Endodermal cell (in vitro differentiated cells): ENCODE measurements around the gene FAM228B. TPM values are rescaled to one million over a fixed set of nuclear protein-coding genes. Genes with fewer than 3 reads are reported as not detected.

Experiments
- DNase-seq: peaks from one replicate; pipeline ENCODE4 v3.0.0-alpha.2; 2017
- H3K27ac ChIP-seq: 2 replicates; pipeline ENCODE4 v1.5.1; 2013; ENCODE audit warnings: mild to moderate bottlenecking, low read depth, low read length, moderate library complexity
- H3K27me3 ChIP-seq: 2 replicates; pipeline ENCODE4 v1.6.1; 2013; ENCODE audit warnings: mild to moderate bottlenecking, low read length, moderate library complexity; ENCODE audit not compliant: insufficient read depth, control insufficient read depth, poor library complexity, severe bottlenecking
- H3K36me3 ChIP-seq: 2 replicates; pipeline ENCODE4 v1.7.0; 2013; ENCODE audit warnings: mild to moderate bottlenecking, low read length, moderate library complexity; ENCODE audit not compliant: control insufficient read depth, insufficient read depth
- H3K4me1 ChIP-seq: one replicate; pipeline ENCODE4 v1.7.0; 2013; ENCODE audit warnings: low read length; ENCODE audit not compliant: control insufficient read depth, insufficient read depth
- H3K4me3 ChIP-seq: 2 replicates; pipeline ENCODE4 v1.5.1; 2013; ENCODE audit warnings: mild to moderate bottlenecking, low read length, moderate library complexity
- H3K9ac ChIP-seq: 2 replicates; pipeline ENCODE4 v1.6.1; 2013; ENCODE audit warnings: mild to moderate bottlenecking, low read length, moderate library complexity; ENCODE audit not compliant: poor library complexity, severe bottlenecking; ENCODE audit errors: extremely low read depth
- H3K9me3 ChIP-seq: 2 replicates; pipeline ENCODE4 v1.6.1; 2013; ENCODE audit warnings: mild to moderate bottlenecking, low read length, moderate library complexity; ENCODE audit not compliant: control insufficient read depth
- H3K27ac Mint-ChIP-seq: 2 replicates; pipeline ENCODE4 v1.8.0; 2020; ENCODE audit warnings: mixed read lengths
- H3K27me3 Mint-ChIP-seq: 2 replicates; pipeline ENCODE4 v1.8.0; 2021; ENCODE audit warnings: mild to moderate bottlenecking, mixed read lengths; ENCODE audit not compliant: insufficient read depth
- H3K36me3 Mint-ChIP-seq: 2 replicates; pipeline ENCODE4 v1.8.0; 2020; ENCODE audit warnings: low read depth, mixed read lengths
- H3K4me1 Mint-ChIP-seq: 2 replicates; pipeline ENCODE4 v1.8.0; 2020; ENCODE audit warnings: mixed read lengths
- H3K4me3 Mint-ChIP-seq: 2 replicates; pipeline ENCODE4 v1.8.0; 2020; ENCODE audit warnings: mild to moderate bottlenecking, moderate library complexity, mixed read lengths
- H3K9me3 Mint-ChIP-seq: 2 replicates; pipeline ENCODE4 v1.8.0; 2020; ENCODE audit warnings: mild to moderate bottlenecking, mixed read lengths
- CTCF ChIP-seq: fragments of 200-600 bp; sonication (generic); conservative IDR thresholded peaks from 2 replicates; pipeline ENCODE4 v1.5.0; 2021; ENCODE audit warnings: antibody characterized with exemption, mild to moderate bottlenecking
- WGBS, 2 experiments: methylation state at CpG; one replicate each; pipeline versions ENCODE4 v1.1.5 to v1.1.7; 2013; ENCODE audit warnings: missing lambda C conversion rate in 2 of 2, mixed read lengths in 1 of 2; ENCODE audit not compliant: insufficient coverage in 1 of 2, insufficient read length in 1 of 2; 5-methylcytosine and 5-hydroxymethylcytosine counted together
- long read RNA-seq, 4 experiments: library from polyadenylated mRNA in 2 of 4; library from RNA in 1 of 4; library from capped mRNA in 1 of 4; stranded (forward) in 3 of 4; unstranded in 1 of 4; transcript quantifications; one replicate each; pipeline ENCODE4 v2.0.0, GENCODE V29; 2020 to 2021; ENCODE audit warnings: inconsistent platforms in 1 of 4
- polyA plus RNA-seq, 2 experiments: library from polyadenylated mRNA; stranded (reverse); fragments of 50-300 nt; gene quantifications; one replicate each; pipeline ENCODE4 v1.2.3, GENCODE V29; 2013
- total RNA-seq, 2 donors: library from RNA; stranded (reverse); fragmentation: NEBNext Ultra II Directional in 1 of 2; extraction: Animal tissue kit (Norgen Biotek cat#: 25700) in 1 of 2; gene quantifications; 2 replicates in 1 of 2; 3 replicates in 1 of 2; pipeline ENCODE4 v1.2.1, GENCODE V29; 2021

FAM228B gene
- 10 to 100 TPM; 13.2 to 14.6 TPM for total RNA-seq
- polyA plus RNA-seq (2013, experiment 1 of 2), result 12.7 TPM
- 13.3 TPM for polyA plus RNA-seq (2013, experiment 2 of 2)
- long read RNA-seq, experiment 1, partial matches to known transcripts, result 1 of 3 reads
- long read RNA-seq, experiment 1, other reads (novel, unspliced or antisense), result 2 of 3 reads
- long read RNA-seq, experiment 2, partial matches to known transcripts, result 2 of 19 reads
- long read RNA-seq, experiment 2, other reads (novel, unspliced or antisense), result 17 of 19 reads
- long read RNA-seq, experiment 3, partial matches to known transcripts, result 0 of 10 reads
- long read RNA-seq, experiment 3, other reads (novel, unspliced or antisense), result 8 of 10 reads
- long read RNA-seq, experiment 4, partial matches to known transcripts, result 1 of 13 reads
- long read RNA-seq, experiment 4, other reads (novel, unspliced or antisense), result 12 of 13 reads

GRCh38 chr2:24123195-24123921 lies at the start of gene FAM228B, which contains the start of gene PFN4:
TSS of gene FAM228B (plus strand) at chr2:24123469. CDS start at chr2:24124362, 893 bp downstream.
TSS of gene PFN4 (minus strand) at chr2:24123334. CDS start at chr2:24122535, 799 bp downstream.
- WGBS, 2 experiments, result 0 to 2% methylated on average over 13 to 103 of the region's 103 CpGs
- Histone ChIP-seq H3K9ac (peak within 1 kb of the TSS; percentile 61), H3K4me3 (peak within 1 kb of the TSS; percentile 85), H3K4me1 (no peaks in the 10 kb centered on the region), H3K27ac (peak within 1 kb of the TSS; percentile 47), H3K9me3 (no peaks in the 10 kb centered on the region), H3K27me3 (no peaks in the 10 kb centered on the region), H3K36me3 (no peaks in the 10 kb centered on the region)
- peak within 1 kb of the TSS; percentile 67 for H3K4me3 Mint-ChIP-seq
- peaks cover 7% of the 10 kb centered on the region for H3K36me3 Mint-ChIP-seq
- peak; percentile 92 for DNase-seq
- H3K27me3 Mint-ChIP-seq, result no peaks in the 10 kb centered on the region
- H3K4me1 Mint-ChIP-seq, result peaks cover 7% of the 10 kb centered on the region
- peak within 1 kb of the TSS; percentile 86 for H3K27ac Mint-ChIP-seq
- TF ChIP-seq CTCF, result no peak
- no peaks in the 10 kb centered on the region for H3K9me3 Mint-ChIP-seq

GRCh38 chr2:24073816-24074215 lies 49.5 kb upstream of the FAM228B start:
- no peak for DNase-seq
- Mint-ChIP-seq H3K36me3 (peaks cover 19% of the 10 kb centered on the region), H3K27ac (no peak overlapping the region), H3K27me3 (no peaks in the 10 kb centered on the region), H3K9me3 (no peaks in the 10 kb centered on the region), H3K4me1 (peaks cover 14% of the 10 kb centered on the region), H3K4me3 (no peak overlapping the region)
- Histone ChIP-seq H3K4me3 (no peak overlapping the region), H3K27me3 (no peaks in the 10 kb centered on the region), H3K9me3 (no peaks in the 10 kb centered on the region), H3K27ac (no peak overlapping the region), H3K4me1 (no peaks in the 10 kb centered on the region), H3K9ac (no peak overlapping the region), H3K36me3 (peaks cover 38% of the 10 kb centered on the region)
- no peak for TF ChIP-seq CTCF
- WGBS, 2 experiments, result 93 to 98% methylated on average over 2 to 5 of the region's 6 CpGs

GRCh38 chr2:24075259-24075658 lies 48.0 kb upstream of the FAM228B start:
- peak overlapping the region; percentile 97 for H3K27ac Mint-ChIP-seq
- 70 to 76% methylated on average over 2 to 5 of the region's 5 CpGs for WGBS, 2 experiments
- H3K36me3 Mint-ChIP-seq, result peaks cover 20% of the 10 kb centered on the region
- DNase-seq, result no peak
- no peaks in the 10 kb centered on the region for H3K9me3 Mint-ChIP-seq
- Histone ChIP-seq H3K9me3 (no peaks in the 10 kb centered on the region), H3K27me3 (no peaks in the 10 kb centered on the region), H3K4me3 (peak overlapping the region; percentile 92), H3K9ac (peak overlapping the region; percentile 56), H3K4me1 (no peaks in the 10 kb centered on the region), H3K36me3 (peaks cover 32% of the 10 kb centered on the region), H3K27ac (no peak overlapping the region)
- H3K4me3 Mint-ChIP-seq, result peak overlapping the region; percentile 89
- no peak for TF ChIP-seq CTCF
- no peaks in the 10 kb centered on the region for H3K27me3 Mint-ChIP-seq
- H3K4me1 Mint-ChIP-seq, result peaks cover 14% of the 10 kb centered on the region
